Nucleus accumbens (tissue), 56 donors: Measurements from ENCODE around the gene RMND5B.
"Not testable (repeated sequence)": the region's sequence is repeated elsewhere in the genome, so short reads cannot be mapped to it uniquely, and the experiment has no call there.

Experiments used
- DNase-seq, 56 donors: peaks; one replicate each; lab custom pipeline; 2025; lab: John Stamatoyannopoulos, UW

Gene RMND5B

DNA sequence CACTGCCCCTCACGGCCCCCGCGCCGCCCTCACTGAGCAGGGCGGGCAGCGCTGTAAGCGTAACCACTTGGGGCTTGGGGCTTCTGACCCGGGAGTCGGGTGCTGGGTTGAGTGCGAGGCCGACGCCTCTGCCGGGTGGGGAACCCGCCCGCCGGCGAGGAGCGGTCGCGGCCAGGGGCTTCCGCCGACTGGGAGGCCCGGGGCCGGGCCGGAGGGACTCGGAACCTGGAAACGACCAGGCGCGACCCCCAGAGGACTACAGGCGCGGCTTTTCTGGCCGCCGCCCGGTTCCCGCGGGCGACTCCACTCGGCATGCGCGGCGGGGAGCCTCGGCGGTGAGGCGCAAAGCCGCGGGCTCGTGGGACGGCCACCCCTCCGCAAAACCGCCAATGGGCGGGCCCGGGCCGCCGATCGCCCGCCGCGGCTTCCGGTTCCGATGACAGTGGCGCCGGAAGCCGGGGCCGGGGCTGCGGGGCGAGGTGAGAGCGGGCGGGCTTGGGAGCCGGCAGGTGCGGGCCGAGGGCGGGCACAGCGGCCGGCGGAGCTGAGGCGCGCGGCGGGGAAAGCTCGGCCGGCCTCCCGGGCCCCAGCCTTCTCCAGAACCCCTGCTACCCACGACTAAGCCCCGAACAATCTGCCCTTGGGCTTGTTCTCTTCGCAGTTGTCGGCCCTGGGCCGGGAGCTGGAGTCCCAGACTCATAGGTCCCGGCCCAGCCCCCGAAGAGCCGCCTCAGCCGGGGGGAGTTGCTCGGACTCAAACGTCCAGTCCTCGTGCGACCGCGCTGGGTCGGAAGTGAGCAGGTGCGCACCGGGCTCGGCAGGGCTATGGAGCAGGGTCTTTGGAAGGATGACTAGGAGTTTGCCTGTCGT lies at the start of gene RMND5B:
Gene RMND5B (plus strand): TSS at position 439 of the 870 bp plus-strand sequence. CDS start 7,106 bp downstream, outside the sequence.
- DNase-seq = peak in 54 of 56 donors; percentile 34 to 89 (median 69)

DNA sequence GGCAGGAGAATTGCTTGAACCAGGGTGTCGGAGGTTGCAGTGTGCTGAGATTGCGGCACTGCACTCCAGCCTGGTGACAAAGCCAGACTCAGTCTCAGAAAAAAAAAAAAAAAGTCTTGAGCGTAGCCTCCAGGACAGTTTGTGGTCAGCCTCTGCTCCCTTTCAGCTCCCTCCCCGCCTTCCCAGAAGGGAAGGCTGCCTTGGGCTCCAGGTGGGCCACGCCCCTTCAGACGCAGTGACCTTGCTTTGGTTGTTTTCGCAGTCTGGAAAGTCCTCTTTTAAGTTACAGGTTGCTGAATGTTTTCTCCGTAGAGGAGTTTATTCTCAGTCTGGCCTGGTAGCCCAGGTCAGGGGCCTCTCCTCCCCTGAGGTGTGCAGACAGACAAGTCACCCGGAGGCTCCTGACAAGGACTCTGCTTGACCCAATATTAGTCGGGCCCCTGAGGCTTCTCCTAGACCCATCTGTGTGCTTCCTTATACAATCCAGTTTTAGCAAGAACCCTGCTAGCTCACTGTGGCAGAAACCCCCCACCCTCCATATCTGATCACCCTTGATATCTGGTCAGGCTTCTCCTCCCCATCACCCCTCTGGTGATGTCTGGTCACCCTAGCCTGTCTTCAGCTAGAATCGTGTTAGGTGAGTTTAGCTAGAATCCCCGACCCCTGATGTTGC lies 49.1 kb upstream of the RMND5B start:
- no peak for DNase-seq

DNA sequence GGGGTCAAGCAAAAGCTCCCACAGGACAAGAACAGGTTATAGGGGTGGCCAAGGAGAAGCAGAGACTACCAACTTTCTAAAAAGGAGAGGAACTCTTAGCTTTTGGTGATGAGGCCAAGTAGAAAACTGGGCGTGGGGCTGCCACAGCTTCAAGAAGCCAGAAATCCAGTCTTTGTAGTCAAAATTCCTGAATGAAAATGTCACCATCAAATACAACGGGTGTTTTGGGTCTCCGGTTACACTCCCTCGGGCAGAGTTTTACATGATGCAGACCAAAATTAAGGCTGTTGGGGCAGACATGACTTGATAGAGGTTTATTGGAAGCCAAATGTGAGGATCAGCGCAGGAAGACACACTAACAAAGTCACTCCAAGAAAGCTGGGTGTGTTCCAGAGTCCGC lies 46.9 kb upstream of the RMND5B start:
- DNase-seq = no peak

DNA sequence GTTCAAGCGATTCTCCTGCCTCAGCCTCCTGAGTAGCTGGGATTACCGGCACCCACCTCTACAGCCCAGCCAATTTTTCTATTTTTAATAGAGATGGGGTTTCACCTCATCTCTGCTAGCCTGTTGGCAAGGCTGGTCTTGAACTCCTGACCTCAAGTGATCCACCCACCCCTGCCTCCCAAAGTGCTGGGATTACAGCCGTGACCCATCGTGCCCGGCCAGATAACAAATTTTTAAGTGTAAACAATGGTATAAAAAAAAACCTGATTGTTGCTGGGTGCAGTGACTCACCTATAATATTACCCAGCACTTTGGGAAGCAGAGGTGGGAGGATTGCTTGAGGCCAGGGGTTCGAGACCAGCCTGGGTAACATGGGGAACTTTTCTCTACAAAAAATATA lies 45.5 kb upstream of the RMND5B start:
- no peak for DNase-seq

GRCh38 chr5:178086266-178086665 lies 44.5 kb upstream of the RMND5B start:
- DNase-seq = no peak

DNA sequence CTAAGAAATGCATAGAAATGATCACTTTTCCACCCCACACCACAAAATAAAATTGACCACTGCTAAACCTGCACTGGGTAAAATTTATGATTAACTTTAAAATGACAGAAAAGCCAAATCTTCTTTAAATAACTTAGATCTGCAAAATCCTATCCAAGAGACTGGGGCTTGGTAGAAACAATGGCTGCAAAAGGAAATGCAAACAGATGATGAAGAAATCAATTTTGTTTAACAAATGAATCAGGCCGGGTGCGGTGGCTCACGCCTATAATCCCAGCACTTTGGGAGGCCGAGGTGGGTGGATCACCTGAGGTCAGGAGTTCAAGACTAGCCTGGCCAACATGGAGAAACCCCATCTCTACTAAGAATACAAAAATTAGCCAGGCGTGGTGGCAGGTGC lies 43.6 kb upstream of the RMND5B start:
- not testable (repeated sequence) for DNase-seq

- no peak for DNase-seq
Measured at GRCh38 chr5:178090856-178091255, 40.0 kb upstream of the RMND5B start.

DNA sequence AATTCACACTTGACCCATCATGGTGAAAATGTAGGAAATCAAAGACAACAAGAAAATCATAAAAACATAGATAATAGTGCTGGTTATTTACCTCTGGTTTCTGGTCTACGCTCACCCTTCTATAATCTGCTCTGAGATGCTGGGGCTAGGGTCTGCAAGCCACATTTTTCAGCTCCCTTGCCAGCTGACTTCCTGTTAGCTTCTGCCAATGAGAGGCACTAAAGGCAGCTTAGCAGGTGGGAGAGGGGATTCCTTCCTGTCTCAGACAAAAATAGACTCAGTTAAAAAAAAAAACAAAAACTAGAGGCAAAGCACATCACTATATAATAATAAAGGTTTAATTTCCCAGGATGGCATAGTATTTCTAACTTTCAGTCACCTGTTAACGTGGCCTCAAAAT lies 37.7 kb upstream of the RMND5B start:
- DNase-seq = no peak

GRCh38 chr5:178094345-178094744 lies 36.5 kb upstream of the RMND5B start:
- DNase-seq = no peak

- DNase-seq = no peak
Measured at GRCh38 chr5:178098685-178099084, 32.1 kb upstream of the RMND5B start.

- DNase-seq = no peak
Measured at GRCh38 chr5:178103612-178104011, 27.2 kb upstream of the RMND5B start.

DNA sequence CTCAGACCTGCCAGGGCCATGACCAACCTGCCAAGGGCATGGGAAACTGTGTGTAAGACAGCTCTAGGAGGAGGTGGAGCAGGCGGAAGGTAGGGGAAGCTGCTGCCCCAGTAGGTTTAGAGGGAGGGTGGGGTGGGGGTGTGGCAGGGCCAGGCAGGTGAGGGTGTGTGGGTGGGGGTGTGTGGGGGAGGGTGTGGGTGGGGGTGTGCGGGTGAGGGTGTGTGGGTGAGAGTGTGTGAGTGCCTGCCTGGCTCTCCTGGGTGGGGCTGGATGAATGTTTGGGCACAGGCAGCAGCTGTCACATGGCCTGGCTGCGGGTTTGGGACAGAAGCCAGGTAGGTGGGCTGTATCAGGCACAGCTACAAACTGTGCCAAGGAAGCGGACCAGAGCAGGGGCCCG lies 26.3 kb upstream of the RMND5B start:
- no peak for DNase-seq

DNA sequence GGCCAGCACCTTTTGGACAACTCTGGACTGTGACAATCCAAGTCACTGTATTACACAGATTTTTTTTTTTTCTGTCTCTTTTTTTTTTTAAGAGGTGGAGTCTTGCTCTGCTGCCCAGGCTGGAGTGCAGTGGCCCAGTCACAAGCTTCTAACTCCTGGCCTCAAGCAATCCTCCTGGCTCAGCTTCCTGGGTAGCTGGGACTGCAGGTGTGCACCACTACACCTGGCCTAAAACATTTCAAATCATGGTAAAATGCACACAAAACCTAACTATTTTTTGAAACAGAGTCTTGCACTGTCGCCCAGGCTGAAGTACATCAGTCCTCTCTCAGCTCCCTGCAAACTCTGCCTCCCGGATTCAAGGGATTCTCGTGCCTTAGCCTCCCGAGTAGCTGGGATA lies 24.7 kb upstream of the RMND5B start:
- no peak for DNase-seq

DNA sequence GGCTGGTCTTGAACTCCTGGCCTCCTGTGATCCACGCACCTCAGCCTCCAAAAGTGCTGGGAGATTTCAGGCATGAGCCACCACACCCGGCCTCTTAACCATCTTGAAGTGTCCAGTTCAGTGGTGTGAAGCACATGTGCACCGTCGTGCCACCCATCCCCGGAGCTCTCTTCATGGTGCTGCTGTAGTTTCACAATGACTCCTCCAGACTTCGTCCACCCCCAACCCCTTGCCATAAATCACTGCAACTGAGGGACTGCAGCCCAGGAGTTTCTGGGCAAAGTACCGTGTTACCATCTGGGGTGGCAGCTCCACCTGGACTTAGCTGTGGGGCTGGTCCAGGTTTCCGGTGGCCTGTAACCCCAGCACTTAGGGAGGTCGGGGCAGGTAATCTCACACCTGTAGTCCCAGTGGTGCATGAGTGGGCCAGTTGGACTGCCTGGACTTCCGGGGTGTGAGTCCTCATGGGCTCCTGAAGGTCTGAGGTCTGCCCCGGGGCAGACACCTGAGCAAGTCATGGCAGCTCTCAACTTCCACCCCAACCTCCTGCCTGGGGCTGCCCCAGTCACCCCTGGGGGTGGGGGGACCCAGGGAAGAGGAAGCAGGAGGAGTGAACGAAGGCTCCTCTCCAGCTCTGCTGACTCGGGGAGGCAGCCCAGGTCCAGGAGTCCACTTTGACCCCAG lies 24.1 kb upstream of the RMND5B start:
- no peak for DNase-seq

GRCh38 chr5:178107756-178108310 lies 23.0 kb upstream of the RMND5B start:
- no peak for DNase-seq

- no peak for DNase-seq
Measured at GRCh38 chr5:178108446-178108845, 22.4 kb upstream of the RMND5B start.

DNA sequence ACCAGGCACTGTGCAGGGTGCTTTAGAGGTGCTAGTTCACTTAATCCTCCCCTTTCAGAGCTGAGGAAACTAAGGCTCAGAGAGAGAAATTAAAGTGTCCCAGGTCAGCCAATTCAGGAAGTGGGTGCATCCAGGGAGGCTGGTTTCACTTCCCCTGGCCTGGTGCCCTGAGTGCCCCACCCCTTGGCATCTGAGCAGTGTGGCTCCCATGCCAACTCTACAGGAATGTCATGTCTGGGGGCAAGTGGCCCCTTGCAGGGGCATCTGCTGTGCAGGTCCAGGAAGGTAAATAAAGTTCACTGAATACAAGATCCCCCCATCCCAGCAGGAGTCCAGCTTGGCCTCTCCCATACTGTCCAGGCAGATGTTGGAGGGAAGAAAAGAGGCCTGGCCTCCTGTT lies 21.8 kb upstream of the RMND5B start:
- DNase-seq = no peak

- DNase-seq = no peak
Measured at GRCh38 chr5:178110511-178110910, 20.3 kb upstream of the RMND5B start.

DNA sequence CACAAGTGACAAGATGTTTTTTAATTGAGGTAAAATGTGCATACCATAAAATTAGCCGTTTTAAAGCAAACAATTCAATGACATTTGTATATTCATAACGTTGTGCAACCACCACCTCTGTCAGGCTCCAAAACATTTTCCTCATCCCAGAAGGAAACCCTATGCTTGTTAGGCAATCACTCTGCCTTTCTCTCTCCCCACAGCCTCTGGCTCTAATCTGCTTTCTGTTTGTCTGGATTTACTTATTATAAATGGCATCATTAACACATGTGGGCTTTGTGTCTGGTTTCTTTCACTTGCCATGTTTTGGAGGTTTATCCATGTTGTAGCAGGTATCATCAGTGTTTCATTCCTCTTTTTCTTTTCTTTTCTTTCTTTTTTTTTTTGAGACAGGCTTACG lies 18.9 kb upstream of the RMND5B start:
- no peak for DNase-seq

DNA sequence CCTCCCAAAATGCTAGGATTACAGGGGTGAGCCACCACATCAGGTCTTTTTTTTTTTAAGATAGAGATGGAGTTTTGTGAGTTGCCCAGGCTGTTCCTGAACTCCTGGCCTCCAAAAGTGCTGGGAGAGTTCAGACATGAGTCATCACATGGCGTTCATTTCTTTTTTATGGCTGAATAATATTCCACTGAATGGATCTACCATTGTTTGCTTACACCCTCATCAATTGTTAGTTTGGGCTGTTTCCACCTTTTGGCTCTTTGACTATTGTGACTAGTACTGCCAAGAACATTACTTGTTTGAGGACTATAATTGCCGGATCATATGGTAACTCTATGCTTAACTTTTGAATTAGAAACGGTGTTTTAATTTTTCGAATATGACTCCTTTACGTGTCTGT lies 18.3 kb upstream of the RMND5B start:
- no peak for DNase-seq

GRCh38 chr5:178113141-178113787 lies 17.6 kb upstream of the RMND5B start, which contains the start of gene N4BP3:
TSS of gene N4BP3 (plus strand) at chr5:178113532. CDS start at chr5:178119584, 6,052 bp downstream.
- DNase-seq = peak in 2 of 56 donors; percentile 35 to 55
